Eye (tissue), 1 donor: ENCODE results near the gene MEAF6.
"Not testable (repeated sequence)": the region's sequence is repeated elsewhere in the genome, so short reads cannot be mapped to it uniquely, and the experiment has no call there.

ENCODE experiments used
- DNase-seq: peaks from one replicate; pipeline ENCODE4 v3.0.0-alpha.2; 2015

Gene MEAF6

GRCh38 chr1:37529888-37530287 lies 15.3 kb upstream of the MEAF6 start:
- DNase-seq, result not testable (repeated sequence)

DNA sequence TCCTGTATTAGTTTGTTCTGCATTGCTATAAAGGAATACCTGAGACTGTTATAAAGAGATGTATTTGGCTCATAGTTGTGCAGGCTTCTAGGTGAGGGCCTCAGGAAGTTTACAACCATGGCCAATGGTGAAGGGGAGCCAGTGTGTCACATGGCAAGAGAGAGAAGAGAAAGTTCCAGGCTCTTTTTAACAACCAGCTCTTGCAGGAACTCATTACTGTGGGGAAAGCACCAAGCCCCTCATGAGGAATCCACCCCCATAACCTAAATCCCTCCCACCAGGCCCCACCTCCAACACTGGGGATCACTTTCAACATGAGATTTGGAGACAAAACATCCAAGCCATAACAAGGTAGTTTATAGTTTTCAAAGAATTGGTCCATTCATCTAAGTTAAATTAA lies 5.0 kb upstream of the MEAF6 start:
- DNase-seq, result no peak

DNA sequence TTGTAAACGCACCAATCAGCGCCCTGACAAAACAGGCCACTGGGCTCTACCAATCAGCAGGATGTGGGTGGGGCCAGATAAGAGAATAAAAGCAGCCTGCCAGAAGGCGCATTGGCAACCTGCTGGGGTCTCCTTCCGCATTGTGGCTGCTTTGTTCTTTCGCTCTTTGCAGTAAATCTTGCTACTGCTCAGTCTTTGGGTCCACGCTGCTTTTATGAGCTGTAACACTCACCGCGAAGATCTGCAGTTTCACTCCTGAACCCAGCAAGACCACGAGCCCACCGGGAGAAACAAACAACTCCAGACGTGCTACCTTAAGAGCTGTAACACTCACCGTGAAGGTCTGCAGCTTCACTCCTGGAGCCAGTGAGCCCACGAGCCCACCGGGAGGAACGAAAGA lies 4.4 kb upstream of the MEAF6 start:
- not testable (repeated sequence) for DNase-seq

GRCh38 chr1:37518241-37518640 lies 3.7 kb upstream of the MEAF6 start:
- DNase-seq, result not testable (repeated sequence)

DNA sequence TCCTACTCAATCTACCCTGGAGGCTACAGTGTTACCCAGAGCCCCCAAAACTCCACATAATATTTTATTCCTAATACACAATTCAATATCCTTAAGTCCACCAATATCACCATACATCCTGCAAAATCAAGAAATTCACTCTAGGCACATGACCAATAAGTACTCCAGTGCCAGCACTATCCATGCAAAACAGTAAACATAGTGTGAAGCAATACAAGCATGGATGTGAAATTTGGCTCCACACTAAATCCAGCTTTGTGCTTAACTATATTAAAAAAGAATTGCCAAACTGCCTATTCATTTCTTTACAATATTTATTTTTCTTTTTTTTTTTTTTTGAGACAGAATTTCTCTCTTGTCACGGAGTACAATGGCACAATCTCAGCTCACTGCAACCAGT lies 3.0 kb upstream of the MEAF6 start:
- DNase-seq, result no peak

GRCh38 chr1:37515185-37516034 lies 844 bp upstream of the MEAF6 start:
- no peak for DNase-seq

DNA sequence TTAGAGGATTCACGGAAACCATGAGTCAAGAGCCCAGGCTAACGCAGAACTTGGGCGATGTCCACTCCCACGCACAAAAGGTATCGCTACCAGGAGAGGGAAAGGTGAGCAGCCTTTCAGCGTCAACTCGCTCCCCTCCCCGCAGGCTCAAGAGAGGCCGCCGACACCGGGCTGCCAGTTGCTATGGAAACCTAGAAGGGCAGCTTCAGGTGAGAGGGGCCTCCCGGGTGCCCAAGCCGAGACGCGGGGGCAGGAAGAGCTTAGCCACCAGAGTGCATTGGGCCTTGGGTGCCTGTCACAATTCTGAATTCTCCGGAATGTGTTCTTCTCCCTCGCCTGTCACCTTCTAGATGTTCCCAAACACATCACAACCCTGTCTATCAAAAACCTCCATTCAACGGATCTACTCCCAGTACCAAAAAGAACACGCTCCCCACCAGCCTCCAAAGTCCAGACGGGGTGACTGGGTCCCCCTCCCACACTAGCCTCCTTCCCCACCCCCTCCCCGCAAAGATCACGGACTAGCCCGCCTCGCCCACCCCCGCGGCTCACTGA lies 694 bp downstream of the MEAF6 start:
- peak; percentile 62 for DNase-seq

- no peak for DNase-seq
Measured at GRCh38 chr1:37509181-37509580, 5.4 kb downstream of the MEAF6 start.

DNA sequence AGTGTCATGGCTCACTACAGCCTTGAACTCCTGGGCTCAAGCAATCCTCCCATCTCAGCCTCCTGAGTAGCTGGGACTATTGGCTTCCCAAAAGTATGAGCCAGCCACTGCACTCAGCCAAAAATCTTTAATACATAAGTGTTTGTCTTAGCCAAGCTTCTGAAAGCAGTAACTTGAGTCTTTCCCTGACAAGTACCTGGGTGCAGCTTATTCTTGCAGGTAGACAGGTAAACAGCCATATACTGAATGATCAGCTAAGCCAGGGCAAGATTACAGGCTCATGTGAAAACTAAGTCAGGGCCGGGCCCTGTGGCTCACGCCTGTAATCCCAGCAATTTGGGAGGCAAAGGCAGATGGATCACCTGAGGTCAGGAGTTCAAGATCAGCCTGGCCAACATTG lies 7.8 kb downstream of the MEAF6 start:
- no peak for DNase-seq

GRCh38 chr1:37502791-37503190 lies 11.8 kb downstream of the MEAF6 start:
- not testable (repeated sequence) for DNase-seq

DNA sequence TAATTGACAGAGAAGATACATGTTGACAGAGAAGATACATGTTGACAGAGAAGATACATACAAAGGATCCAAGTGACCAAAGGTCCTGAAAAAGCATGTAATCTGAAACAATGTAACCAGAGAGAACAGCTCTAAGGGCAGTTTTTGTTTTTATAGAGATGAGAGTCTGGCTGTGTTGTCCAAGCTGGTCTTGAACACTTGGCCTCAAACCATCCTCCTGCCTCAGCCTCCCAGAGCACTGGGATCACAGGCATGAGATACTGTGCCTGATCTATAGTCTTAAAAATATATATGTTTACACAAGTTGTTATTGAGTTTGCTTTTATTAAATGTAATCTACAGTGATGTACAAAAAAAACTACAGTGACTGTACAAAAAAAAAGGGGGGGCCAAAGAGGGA lies 12.5 kb downstream of the MEAF6 start:
- no peak for DNase-seq

GRCh38 chr1:37501661-37502060 lies 12.9 kb downstream of the MEAF6 start:
- DNase-seq, result no peak

GRCh38 chr1:37498872-37499617 lies 15.5 kb downstream of the MEAF6 start:
- no peak for DNase-seq

DNA sequence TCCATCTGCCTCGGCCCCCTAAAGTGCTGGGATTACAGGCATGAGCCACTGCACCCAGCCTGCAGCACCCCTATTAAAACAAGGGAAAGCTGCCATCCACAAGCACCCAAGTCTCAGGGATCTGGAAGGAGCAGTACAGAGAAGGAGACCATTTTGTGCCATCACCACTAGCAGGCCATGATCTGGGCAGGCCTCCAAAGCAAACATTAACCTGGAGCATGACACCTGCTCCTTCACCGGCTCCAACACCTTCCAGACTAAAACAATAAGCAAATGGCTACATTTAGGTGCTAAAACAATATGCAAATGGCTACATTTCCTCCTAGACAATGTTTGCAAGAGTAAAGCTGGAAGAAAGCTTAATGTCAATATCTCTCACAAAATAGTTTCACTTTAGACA lies 16.7 kb downstream of the MEAF6 start:
- no peak for DNase-seq

DNA sequence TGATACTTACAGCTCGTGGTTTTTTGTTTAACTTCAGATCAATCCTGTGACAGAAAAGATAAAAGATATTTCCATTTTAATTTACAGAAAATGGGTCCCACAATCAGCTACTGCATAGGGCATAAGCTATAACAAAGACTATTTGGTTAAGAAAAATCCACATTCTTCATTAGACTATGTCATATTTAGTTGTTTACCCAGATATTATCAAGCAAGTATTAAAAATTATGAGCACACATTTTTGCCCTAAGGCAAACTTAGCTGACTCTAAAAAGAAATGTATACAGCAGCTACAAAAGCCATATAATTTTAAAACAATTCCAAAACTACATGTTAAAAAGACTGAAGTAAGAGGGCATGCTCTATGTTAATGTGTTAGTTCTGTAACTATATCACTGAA lies 18.7 kb downstream of the MEAF6 start:
- DNase-seq, result no peak

GRCh38 chr1:37493336-37494098 lies 21.0 kb downstream of the MEAF6 start:
- no peak for DNase-seq

DNA sequence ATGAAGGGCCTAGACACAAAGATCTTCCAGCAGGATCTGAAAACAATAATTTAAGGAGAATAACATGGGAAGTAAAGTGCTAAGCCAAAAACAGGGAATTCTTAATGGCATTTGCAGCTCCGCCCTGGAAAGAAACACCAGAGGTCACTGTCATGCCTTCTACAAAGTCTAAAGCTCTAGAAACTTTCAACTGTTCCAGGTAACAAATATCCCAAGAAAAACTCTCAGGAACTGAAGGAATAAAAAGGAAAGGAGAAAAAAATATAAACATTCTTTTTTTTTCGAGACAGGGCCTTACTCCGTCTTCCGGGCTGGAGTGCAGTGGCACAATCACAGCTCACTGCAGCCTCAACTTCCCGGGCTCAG lies 27.0 kb downstream of the MEAF6 start:
- no peak for DNase-seq

GRCh38 chr1:37486680-37487618 lies 27.6 kb downstream of the MEAF6 start:
- peak; percentile 86 for DNase-seq

- DNase-seq, result no peak
Measured at GRCh38 chr1:37485902-37486679, 28.5 kb downstream of the MEAF6 start.

- DNase-seq, result no peak
Measured at GRCh38 chr1:37484325-37485051, 30.1 kb downstream of the MEAF6 start.

DNA sequence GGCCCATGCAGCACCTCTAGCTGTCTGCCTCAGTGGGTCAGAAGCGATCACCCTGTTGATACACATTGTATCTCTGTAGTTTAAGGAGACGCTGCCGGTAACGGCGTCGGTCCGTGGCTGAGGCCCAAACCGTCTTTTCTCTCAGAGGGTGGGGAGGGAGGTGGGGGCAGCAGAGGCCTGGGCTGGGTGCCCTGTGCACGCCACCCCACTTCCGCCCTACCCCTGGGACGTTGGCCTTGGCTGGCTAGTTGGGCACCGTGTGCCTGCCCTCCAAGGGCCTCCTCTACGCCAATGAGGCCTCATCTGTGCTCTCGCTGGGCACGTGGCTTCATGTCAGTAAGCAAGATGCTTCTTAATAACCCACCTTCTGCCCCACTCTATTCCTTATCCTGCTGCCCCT lies 30.8 kb downstream of the MEAF6 start:
- DNase-seq, result no peak
